ENCODE measurements around the gene CEBPZOS. TPM values are rescaled to one million over a fixed set of nuclear protein-coding genes. Genes with fewer than 3 reads are reported as not detected.

The CEBPZOS gene
- total RNA-seq, 1 experiment from 2014 or later, result 46.5 TPM

GRCh38 chr2:37156071-37156856, 40.0 kb upstream of the CEBPZOS start:
- Histone ChIP-seq H2AFZ (peak overlapping the region; percentile 97), H3K4me1 (replicated peaks; ENCODE audit: insufficient read depth) (peaks cover 21% of the 10 kb centered on the region), H3K9me3 (ENCODE audit: insufficient read depth, low read depth) (peaks cover 5% of the 10 kb centered on the region; the same call in 1 of the 2 replicates), H4K20me1 (ENCODE audit: insufficient read depth) (no peaks in the 10 kb centered on the region; the same call in 1 of the 2 replicates), H3K4me2 (peak overlapping the region; percentile 84), H3K4me3 (peak overlapping the region; percentile 95), H3K27me3 (ENCODE audit: insufficient read depth, low read depth) (no peaks in the 10 kb centered on the region), H3F3A (ENCODE audit: insufficient read depth, low read depth) (peaks cover 21% of the 10 kb centered on the region), H3K36me3 (ENCODE audit: low read depth) (peaks cover 10% of the 10 kb centered on the region), H3K27ac (peak overlapping the region; percentile 74), H3K79me2 (ENCODE audit: low read depth) (peaks cover 54% of the 10 kb centered on the region), H3K9me2 (ENCODE audit: insufficient read depth) (no peaks in the 10 kb centered on the region)
- POLR2A ChIA-PET (ENCODE audit: unreplicated experiment), result interaction anchor here (0.6 to 0.7 kb wide), 5 partner anchors 9 to 1536 kb away, joined by 3 to 16 read pairs (median 6); no protein-coding TSS in a partner anchor
- BruUV-seq (replicated peaks), result no TSS peak
- intact Hi-C loops (cut with micrococcal nuclease; ENCODE audit: unreplicated experiment), result loop anchor here (2.0 to 5.0 kb wide), 2 partner anchors 41 to 76 kb away; partner anchors contain the start of genes CEBPZ, CEBPZOS and NDUFAF7
- CTCF ChIA-PET, result interaction anchor here (0.6 kb wide), 1 partner anchor 81 kb away, joined by 4 read pairs; no protein-coding TSS in a partner anchor
- TF ChIP-seq CTCF (conservative IDR thresholded peaks at IDR 0.05) (no peak), EZH2 (IDR thresholded peaks at IDR 0.05; ENCODE audit: low read depth) (no peak)
- DNase-seq, result peak; percentile 10 to 48

DNA sequence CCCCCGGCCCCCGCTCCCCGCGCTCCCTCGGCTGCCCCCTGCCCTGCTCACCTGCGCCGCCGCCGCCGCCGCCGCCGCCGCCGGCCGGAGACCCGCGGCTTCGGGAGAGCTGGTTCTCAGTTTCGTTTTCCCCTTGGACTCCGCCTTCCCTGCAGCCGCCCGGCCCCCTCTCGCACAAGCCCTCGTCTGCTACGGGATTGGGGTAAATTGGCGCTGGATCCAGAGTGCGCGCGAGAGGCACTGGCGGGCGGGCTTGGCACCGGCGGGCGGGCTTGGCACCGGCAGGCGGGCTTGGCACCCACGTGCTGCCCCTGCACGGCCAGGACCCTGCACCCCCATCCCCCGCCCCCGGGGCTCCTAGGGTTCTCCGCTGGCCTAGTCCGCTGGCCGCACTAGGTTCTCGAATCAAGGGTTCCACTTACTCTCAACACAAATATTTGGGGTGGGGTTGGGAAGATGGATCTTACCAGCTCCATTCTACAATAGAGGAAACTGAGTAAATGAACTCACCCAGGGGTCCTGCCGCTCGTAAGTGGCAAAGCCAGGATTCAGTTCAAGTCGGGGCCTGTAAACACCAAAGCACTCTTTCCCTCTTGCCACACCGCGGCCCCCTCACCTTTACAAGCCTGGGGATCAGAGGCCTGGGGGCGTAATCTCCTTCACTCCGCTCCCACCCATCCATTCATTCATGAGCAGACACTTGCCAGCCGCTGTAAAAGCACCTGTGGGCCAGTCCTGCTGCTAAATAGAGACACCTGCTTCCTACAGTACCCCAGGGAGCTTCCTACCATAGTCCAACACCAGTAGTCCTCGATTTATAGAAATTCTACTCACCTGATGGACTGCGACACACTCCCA, 39.2 kb upstream of the CEBPZOS start, which contains the start of gene EIF2AK2:
EIF2AK2 (minus strand) TSS at position 124 of the 858 bp plus-strand sequence. CDS start 9,174 bp downstream, outside the sequence.
- peaks cover 21% of the 10 kb centered on the region for H3K4me1 ChIP-seq (replicated peaks; ENCODE audit: insufficient read depth)
- H3K79me2 ChIP-seq (ENCODE audit: low read depth), result peaks cover 46% of the 10 kb centered on the region
- H3K27ac ChIP-seq, result peak within 1 kb of the TSS; percentile 74
- no peaks in the 10 kb centered on the region for H4K20me1 ChIP-seq (ENCODE audit: insufficient read depth)
- peaks cover 10% of the 10 kb centered on the region; the same call in 1 of the 2 replicates for H3K36me3 ChIP-seq (ENCODE audit: low read depth)
- intact Hi-C loops (cut with micrococcal nuclease; ENCODE audit: unreplicated experiment), result loop anchor here (2.0 to 5.0 kb wide), 2 partner anchors 40 to 75 kb away; partner anchors contain the start of genes CEBPZ, CEBPZOS and NDUFAF7
- H3K9me2 ChIP-seq (ENCODE audit: insufficient read depth), result no peaks in the 10 kb centered on the region
- H3K27me3 ChIP-seq (ENCODE audit: insufficient read depth, low read depth), result no peaks in the 10 kb centered on the region
- peak within 1 kb of the TSS; percentile 95 for H3K4me3 ChIP-seq
- peaks cover 21% of the 10 kb centered on the region for H3F3A ChIP-seq (ENCODE audit: insufficient read depth, low read depth)
- peak; percentile 77 to 85 for DNase-seq
- peaks cover 9% of the 10 kb centered on the region; the same call in 1 of the 2 replicates for H3K9me3 ChIP-seq (ENCODE audit: insufficient read depth, low read depth)
- BruUV-seq (replicated peaks), result TSS peak; percentile 89
- TF ChIP-seq EZH2 (IDR thresholded peaks at IDR 0.05; ENCODE audit: low read depth) (no peak), CTCF (conservative IDR thresholded peaks at IDR 0.05) (no peak)
- CTCF ChIA-PET, result no interaction called here
- H3K4me2 ChIP-seq, result peak within 1 kb of the TSS; percentile 84
- H2AFZ ChIP-seq, result peak within 1 kb of the TSS; percentile 97
- POLR2A ChIA-PET (ENCODE audit: unreplicated experiment), result interaction anchor here (0.6 to 0.7 kb wide), 9 partner anchors 10 to 1536 kb away, joined by 3 to 16 read pairs (median 4); no protein-coding TSS in a partner anchor

DNA sequence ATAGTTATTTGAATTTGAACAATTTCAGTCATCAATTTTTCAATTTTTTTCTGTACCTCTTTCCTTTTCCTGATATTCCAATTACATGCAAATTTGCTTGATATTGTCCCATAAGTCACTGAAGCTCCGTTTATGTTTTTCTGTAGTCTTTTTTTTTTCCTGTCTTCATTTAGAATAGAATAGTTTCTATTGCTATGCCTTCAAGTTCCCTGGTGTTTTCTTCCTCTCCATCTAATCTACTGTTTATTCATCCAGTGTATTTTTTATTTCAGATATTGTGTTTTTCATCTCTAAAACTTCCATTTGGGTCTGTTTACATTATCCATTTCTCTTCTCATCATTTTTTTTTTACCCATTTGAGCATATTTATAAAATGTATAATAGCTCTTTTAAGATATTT, 31.5 kb upstream of the CEBPZOS start:
- H3K27me3 ChIP-seq (ENCODE audit: insufficient read depth, low read depth), result no peaks in the 10 kb centered on the region
- no peak overlapping the region for H3K4me3 ChIP-seq
- no peak overlapping the region for H3K4me2 ChIP-seq
- TF ChIP-seq CTCF (conservative IDR thresholded peaks at IDR 0.05) (no peak), EZH2 (IDR thresholded peaks at IDR 0.05; ENCODE audit: low read depth) (no peak)
- H3K4me1 ChIP-seq (replicated peaks; ENCODE audit: insufficient read depth), result peaks cover 11% of the 10 kb centered on the region
- intact Hi-C loops (cut with micrococcal nuclease; ENCODE audit: unreplicated experiment), result loop anchor here (10.0 kb wide), 2 partner anchors 230 to 710 kb away; no protein-coding TSS in a partner anchor
- H3K9me2 ChIP-seq (ENCODE audit: insufficient read depth), result no peaks in the 10 kb centered on the region
- no peaks in the 10 kb centered on the region for H4K20me1 ChIP-seq (ENCODE audit: insufficient read depth)
- ChIA-PET CTCF (no interaction called here), POLR2A (ENCODE audit: unreplicated experiment) (interaction anchor here (0.6 to 0.7 kb wide), 2 partner anchors 32 to 1785 kb away, joined by 3 to 9 read pairs; no protein-coding TSS in a partner anchor)
- H3K36me3 ChIP-seq (ENCODE audit: low read depth), result no peaks in the 10 kb centered on the region
- no TSS peak for BruUV-seq (replicated peaks)
- DNase-seq, result no peak
- no peak overlapping the region for H3K27ac ChIP-seq
- peaks cover 29% of the 10 kb centered on the region for H3K9me3 ChIP-seq (ENCODE audit: insufficient read depth, low read depth)
- no peaks in the 10 kb centered on the region for H3K79me2 ChIP-seq (ENCODE audit: low read depth)
- H3F3A ChIP-seq (ENCODE audit: insufficient read depth, low read depth), result no peaks in the 10 kb centered on the region
- no peak overlapping the region for H2AFZ ChIP-seq

All from PC-9 (cell line).